ENCODE data around the gene PTPN23.

- TF ChIP-seq CTCF (IDR thresholded peaks at IDR 0.05) (no peak), POLR2A (IDR thresholded peaks at IDR 0.05) (no peak), POLR2AphosphoS5 (IDR thresholded peaks at IDR 0.05) (no peak)
These were observed 32.2 kb downstream of the PTPN23 start for GRCh38 chr3:47412842-47413520.

Data from breast epithelium (tissue), 3 donors.